ENCODE results near the gene CFAP45. TPM values are rescaled to one million over a fixed set of nuclear protein-coding genes. Genes with fewer than 3 reads are reported as not detected.

CFAP45 gene
- total RNA-seq, 2 donors from 2014 or later: 1.2 to 2.8 TPM

DNA sequence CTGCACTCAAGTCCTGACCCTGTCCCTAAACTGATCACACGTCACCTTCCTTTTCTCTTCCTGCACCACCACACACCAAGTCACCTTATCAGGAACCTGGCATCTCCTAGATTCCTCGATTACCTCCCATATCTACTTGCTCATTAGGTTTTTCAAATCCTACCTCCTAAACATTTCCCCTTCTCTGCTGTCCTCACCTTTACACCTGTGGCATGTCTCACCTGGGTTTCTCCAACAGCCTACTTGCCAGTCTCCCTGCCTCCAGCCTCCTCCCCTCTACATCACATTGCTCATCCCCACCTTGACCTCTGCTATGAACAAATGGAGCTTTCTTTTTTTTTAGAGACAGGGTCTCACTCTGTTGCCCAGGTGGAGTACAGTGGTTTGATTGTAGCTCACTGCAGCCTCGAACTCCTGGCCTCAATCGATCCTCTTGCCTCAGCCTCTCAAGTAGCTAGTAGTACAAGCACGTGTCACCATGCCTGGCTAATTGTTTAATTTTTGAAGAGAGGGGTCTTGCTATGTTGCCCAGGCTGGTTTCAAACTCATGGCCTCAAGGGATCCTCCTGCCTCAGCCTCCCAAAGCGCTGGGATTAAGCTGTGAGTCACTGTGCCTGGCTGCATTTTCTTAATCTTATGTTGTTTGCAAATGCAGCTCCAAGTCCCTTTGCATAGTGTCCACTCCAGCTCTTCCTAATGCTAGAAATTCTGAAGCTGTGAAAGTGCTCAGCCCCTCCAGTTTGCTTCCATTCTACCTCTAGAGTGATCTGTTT is 39.1 kb upstream of the CFAP45 start:
- no peak for ATAC-seq
- no peaks in the 10 kb centered on the region for H3K36me3 Mint-ChIP-seq
- H3K9me3 Mint-ChIP-seq: no peaks in the 10 kb centered on the region
- DNase-seq (ENCODE audit: low spot score in 2 of 2): no peak
- no peak overlapping the region for H3K27ac Mint-ChIP-seq

DNA sequence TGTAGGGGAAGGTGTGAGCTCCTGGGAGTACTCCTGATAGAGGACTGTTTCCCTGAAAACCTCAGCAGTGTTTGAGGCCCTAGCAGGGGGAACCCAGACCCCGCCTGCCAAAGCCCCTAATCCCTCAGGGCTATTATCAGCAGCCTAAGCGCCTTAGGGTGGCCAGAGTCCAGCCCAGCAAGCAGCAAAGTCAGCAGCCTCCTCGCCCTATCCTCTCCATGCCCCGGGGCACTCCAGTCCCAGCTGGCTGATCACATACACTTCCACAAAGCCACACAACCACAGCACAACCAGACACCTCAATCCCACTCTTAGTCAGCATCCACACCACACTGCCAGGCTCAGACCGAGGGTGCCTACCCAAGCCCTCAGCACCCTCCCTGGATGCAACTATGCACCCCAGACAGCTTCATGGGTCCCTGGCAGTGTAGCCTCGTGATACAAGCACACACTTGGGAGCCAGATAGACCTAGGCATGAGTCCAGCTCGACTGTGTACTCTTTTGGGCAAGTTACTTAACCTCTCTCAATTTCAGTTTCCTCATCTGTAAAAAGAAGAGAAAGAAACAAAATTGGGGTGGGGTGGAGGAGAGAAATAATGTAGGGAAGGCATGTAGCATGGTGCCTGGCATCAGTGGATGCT is 38.4 kb upstream of the CFAP45 start:
- no peak overlapping the region for H3K27ac Mint-ChIP-seq
- ATAC-seq (peak in 1 of 2 donors; percentile 52), DNase-seq (ENCODE audit: low spot score in 2 of 2) (no peak)
- H3K36me3 Mint-ChIP-seq: no peaks in the 10 kb centered on the region
- H3K9me3 Mint-ChIP-seq: no peaks in the 10 kb centered on the region

DNA sequence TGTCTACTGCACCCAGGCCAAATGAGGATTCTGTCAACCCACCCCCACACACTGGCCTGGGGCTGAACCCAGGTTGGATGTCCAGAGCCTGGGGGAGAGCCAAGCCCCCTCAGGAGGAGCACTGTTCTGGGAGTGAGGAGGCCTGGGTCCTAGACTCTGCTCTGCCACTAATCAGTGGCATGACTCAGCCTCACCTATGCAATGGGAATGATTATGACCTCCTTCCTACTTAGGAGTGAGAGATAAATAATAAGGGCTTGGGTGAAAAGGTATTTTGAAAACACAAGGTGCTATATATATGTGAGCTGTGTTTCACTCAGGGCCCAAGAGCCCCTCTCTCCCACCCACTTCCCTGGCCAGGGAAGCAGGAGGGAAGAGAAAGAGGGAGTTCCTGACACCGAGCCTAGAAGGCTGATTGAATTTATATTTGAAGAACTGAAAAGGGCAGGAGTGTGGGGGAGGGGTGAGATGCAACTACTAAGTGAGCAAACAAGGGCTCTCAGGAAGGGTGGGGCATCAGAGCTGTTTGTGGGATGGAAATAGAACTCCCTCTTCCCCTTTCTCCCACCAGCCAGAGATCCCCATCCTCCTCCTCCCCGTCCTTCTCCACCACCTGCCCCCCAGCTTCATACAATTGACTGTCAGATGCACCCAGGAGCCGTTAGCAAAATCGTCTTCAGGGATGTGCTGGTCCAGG is 37.2 kb upstream of the CFAP45 start:
- Mint-ChIP-seq H3K9me3 (no peaks in the 10 kb centered on the region), H3K36me3 (no peaks in the 10 kb centered on the region), H3K27ac (no peak overlapping the region)
- no peak for ATAC-seq
- DNase-seq (ENCODE audit: low spot score in 2 of 2): no peak

DNA sequence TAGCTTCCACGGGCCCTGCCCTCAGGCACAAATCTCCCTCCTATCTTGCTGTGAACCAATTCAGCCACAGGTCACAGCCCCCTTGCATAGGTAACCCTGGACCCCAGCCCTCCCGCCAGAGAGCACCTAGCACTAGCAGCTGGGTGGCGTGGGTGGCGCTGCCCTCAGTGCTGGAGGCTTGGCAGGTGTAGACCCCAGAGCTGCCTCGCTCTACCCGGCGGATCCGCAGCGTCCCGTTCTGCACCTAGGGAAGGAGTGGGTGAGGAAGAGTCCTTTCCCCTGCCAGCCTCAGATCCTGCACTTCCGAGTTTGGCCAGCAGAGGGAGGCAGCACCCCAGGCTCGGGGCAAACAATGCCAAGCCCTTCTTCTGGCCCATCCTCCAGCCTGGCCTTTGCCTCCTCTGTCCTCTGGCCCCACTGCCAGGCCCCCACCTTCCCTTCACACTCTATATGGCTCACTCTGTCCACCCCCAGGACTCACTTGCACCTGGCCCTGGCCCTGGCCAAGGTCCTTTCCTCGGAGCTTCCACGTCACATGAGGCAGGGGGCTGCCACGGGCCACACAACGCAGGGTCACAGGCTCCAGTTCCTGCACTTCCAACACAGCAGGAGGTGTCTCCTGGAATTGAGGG is 36.4 kb upstream of the CFAP45 start:
- ATAC-seq (peak; percentile 79 to 86), DNase-seq (ENCODE audit: low spot score in 2 of 2) (peak; percentile 81 to 97)
- no peak overlapping the region for H3K27ac Mint-ChIP-seq
- no peaks in the 10 kb centered on the region for H3K9me3 Mint-ChIP-seq
- no peaks in the 10 kb centered on the region for H3K36me3 Mint-ChIP-seq

DNA sequence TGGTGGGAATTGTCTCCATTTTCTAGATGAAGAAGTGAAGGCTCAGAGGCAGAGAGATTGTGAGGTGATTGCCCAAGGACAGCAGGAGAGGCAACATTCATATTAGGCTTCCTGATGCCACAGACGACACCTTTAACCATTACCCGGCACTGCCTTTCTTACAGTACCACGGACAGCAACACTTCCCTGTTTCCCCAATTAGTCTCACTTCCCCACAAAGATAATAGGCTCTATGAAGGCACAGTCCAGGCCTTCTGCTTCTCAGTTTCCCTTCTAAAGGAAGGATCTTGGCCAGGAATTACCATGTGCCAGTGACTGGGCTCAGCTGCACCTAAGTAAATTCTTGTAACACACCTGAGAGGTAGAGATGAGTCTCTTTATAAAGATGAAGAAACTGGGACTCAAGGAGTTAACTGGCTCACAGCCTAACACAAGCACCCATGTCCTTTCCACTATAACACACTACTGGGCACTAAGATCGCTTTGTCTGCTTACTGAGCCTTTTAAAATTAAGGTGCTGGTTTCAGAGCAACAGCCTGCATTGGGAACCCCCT is 35.8 kb upstream of the CFAP45 start:
- Mint-ChIP-seq H3K27ac (no peak overlapping the region), H3K36me3 (no peaks in the 10 kb centered on the region), H3K9me3 (no peaks in the 10 kb centered on the region)
- no peak for ATAC-seq
- no peak for DNase-seq (ENCODE audit: low spot score in 2 of 2)

DNA sequence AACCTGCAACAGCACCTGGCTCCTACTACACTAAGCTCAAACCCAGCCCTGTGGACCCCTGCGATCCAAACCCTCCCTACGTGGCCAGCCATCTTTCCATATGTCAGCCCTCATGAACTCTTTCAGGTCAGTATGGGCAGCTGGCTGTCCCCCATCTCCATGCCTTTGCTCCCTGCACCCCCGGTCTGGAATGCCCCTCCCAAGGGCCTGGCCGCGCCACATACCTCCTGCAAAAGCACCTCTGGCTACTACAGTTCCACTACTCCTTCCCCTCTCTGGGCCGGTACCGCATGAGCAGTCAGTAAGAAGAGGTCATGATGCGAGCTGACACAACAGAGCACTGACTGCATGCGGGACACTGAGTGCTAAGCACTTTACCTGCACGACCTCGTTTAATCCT is 35.3 kb upstream of the CFAP45 start:
- H3K9me3 Mint-ChIP-seq: no peaks in the 10 kb centered on the region
- DNase-seq (ENCODE audit: low spot score in 2 of 2) (no peak), ATAC-seq (no peak)
- H3K36me3 Mint-ChIP-seq: no peaks in the 10 kb centered on the region
- H3K27ac Mint-ChIP-seq: no peak overlapping the region

DNA sequence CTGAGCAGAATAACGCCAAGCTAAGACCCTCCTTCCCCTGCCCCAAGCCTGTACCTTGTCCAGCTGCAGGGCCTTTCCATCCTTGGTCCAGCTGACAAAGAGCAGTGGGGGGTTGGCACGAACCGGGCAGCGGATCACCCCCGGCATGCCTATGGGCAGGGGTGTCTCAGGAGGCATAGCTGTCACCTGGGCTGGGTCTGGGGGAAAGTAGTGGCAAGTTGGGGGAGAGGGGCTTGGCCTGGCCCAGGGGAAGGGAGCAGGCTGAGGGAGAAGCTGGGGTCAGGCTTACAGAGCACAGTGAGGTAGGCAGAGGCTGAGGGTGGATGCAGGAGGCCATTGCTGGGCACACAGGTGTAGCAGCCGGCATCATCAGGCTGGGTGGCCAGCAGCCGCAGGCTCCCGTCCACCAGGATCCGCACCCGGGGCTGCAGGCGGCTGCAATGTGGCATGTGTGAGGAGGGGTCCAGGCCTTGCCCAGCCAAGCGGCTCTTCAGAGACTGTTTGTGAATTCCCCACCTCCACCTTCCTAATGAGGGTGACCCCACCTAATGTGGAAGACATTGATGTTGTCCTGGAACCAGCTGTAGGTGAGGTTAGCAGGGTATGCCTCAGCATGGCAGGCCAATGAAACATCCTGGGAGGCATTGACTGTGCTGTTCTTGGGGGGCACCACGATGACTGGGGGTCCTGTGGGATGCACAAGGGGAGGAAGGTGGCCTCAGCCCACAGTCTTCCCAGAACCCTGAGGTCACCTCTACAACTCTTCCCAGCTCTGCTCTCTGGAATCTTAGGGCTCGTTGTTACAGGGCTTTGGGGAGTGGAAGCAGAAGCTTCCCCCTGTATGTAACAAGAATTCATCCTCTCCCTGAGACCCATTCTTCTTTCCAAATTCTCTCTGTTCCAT is 34.4 kb upstream of the CFAP45 start:
- Mint-ChIP-seq H3K36me3 (no peaks in the 10 kb centered on the region), H3K27ac (no peak overlapping the region), H3K9me3 (no peaks in the 10 kb centered on the region)
- DNase-seq (ENCODE audit: low spot score in 2 of 2) (no peak), ATAC-seq (no peak)

DNA sequence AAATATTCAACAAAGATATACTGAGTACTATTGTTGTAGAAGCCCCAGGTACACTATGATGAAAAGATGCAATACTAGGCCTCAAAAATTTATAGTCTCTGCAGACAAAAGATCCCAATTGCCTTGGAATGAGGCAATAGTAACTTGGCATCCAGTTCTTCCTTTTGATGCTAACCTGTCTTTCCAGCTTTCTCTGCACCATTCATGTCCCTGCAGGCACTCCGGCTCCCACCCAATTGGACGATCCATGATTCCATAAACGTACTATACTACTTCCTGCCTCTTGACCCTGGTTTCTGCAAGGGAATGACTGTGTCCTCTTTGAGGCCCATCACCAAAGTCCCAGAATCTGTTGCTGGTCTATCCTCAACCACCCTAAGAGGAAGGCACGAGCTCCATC is 33.4 kb upstream of the CFAP45 start:
- DNase-seq (ENCODE audit: low spot score in 2 of 2) (no peak), ATAC-seq (no peak)
- H3K9me3 Mint-ChIP-seq: no peaks in the 10 kb centered on the region
- no peak overlapping the region for H3K27ac Mint-ChIP-seq
- no peaks in the 10 kb centered on the region for H3K36me3 Mint-ChIP-seq

DNA sequence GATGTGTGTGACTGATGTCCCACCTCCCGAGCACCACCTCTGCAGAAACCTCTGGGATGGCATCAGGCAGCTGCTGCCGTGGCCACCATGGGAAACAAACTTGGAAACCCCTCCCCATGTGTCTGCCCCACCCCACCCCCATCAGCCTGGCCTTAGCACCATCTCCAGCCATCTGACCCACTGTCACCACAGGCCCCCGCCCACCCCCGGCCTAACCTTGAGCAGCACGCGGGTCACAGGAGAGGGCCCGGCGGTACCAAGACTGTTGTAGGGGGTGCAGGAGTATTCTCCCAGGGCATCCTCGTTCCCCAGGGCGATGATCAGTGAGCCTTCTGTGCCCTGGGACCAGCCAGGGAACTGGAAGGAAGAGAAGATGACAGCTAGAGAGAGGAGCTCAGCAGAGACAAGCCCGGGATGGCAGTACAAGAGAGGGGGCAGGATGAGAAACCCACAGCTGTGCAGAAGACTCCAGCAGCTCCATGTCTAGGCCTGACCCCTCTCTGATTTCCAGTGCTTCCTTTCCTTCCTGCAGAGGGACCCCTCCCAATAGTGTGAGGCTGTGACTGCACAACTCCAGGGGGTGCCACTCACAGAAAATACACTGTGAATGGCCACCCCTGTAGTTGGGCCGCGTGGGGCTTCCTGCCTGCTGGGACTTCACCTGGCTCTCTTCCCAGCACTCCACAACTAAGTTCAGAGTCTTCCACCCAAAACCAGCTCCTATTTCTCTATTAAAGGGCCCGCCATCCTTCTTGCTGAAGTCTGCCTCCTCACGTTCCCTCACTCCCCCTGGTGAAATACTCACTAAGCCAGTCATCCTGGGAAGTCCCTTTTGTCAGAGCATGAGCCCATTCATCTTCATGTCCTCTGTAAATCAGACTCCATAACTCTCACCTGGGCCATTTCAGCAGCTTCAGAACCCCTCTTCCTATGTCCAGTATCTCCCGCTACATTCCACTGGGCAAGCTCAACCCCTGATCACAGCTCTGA is 32.6 kb upstream of the CFAP45 start:
- no peaks in the 10 kb centered on the region for H3K36me3 Mint-ChIP-seq
- ATAC-seq (no peak), DNase-seq (ENCODE audit: low spot score in 2 of 2) (no peak)
- no peak overlapping the region for H3K27ac Mint-ChIP-seq
- no peaks in the 10 kb centered on the region for H3K9me3 Mint-ChIP-seq

DNA sequence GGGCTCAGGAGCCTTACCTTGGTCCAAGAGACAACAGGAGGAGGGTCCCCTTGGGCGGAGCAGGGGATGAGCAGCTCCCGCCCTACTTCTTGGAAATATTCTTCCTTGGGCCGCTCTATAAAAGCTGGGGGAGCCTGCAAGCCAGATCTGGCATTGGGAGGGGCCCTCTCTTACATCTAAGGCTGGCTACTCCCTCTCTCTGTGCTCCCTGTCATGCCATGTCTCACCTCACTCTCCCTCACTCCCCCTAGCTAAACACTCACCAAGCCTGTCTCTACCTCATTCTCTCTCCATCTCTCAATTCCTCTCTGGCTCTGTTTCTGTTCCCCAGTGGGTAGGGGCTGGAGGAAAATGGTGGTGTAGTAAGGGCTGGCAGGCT is 31.8 kb upstream of the CFAP45 start:
- Mint-ChIP-seq H3K36me3 (no peaks in the 10 kb centered on the region), H3K9me3 (no peaks in the 10 kb centered on the region), H3K27ac (no peak overlapping the region)
- ATAC-seq: no peak
- DNase-seq (ENCODE audit: low spot score in 2 of 2): no peak

DNA sequence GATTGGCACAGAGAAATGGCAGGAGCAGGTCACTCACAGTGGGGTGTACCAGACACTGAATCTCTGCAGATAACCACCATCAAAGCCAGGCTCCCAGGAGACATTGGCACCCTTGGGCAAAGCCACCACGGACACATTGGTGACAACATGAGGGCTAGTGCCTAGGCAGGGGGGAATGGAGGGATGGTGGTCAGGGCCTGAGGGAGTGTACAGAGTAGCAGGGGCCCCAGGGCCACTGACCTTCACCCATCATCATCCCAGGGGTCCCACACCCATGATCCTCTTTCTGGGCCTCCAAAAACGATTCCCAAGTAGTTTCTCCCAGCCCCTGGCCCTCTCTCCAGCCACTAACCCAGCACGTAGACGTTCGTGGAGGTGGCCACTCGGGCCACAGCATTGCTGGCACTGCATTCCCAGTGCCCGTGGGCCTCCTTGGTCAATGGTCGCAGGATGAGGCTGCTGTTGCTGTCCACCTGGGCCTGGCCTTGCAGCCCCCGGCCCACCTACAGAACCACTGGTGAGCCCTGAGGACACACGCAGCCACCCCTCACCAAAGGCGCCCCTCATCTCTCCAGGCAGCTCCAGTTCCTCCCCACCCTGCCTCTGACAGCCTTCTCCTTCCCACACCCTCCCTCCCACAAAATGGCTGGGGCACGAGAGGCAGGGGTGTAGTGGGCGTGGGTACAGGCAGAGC is 31.3 kb upstream of the CFAP45 start:
- H3K36me3 Mint-ChIP-seq: no peaks in the 10 kb centered on the region
- no peak overlapping the region for H3K27ac Mint-ChIP-seq
- H3K9me3 Mint-ChIP-seq: no peaks in the 10 kb centered on the region
- ATAC-seq (no peak), DNase-seq (ENCODE audit: low spot score in 2 of 2) (no peak)

DNA sequence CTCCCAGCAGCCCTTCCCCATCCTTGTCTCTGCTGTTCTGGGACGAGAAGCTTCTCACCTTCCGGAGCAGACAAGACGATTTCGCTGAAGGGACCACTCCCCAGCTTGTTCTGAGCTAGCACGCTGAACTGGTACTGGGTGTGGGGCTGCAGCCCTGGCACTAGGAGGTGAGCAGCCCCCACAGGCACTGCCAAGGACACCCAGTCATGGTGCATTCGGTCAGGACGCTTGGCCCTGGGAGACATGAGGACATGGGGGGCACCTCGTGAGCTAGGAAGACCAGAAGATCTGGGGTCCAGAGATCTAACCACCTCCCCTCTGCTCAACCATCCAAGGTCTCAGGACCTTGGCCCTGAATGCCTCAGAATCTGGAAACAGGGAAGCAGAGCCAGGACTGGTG is 30.7 kb upstream of the CFAP45 start:
- Mint-ChIP-seq H3K36me3 (no peaks in the 10 kb centered on the region), H3K27ac (no peak overlapping the region), H3K9me3 (no peaks in the 10 kb centered on the region)
- no peak for DNase-seq (ENCODE audit: low spot score in 2 of 2)
- ATAC-seq: no peak

DNA sequence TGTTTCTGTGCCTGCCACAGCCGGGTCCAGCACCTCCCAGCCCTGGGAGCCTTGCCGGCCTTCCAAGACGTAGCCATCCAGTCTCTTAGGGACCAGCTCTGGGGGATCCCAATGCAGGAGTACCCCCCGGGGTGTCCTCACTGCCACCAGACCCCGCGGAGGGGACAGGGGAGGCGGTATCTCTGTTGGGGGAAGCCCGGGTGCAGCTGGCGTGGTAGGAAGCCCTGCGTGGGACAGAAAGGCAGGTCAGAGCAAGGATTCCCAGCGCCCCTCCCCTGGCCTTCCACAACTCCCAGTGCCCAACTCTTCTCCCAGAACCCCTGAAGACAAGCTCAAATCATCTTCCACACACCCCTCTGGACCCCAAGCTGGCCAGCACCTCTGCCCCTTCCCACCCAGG is 30.3 kb upstream of the CFAP45 start:
- H3K27ac Mint-ChIP-seq: no peak overlapping the region
- no peaks in the 10 kb centered on the region for H3K9me3 Mint-ChIP-seq
- peaks cover 2 to 4% of the 10 kb centered on the region in 2 donors for H3K36me3 Mint-ChIP-seq
- DNase-seq (ENCODE audit: low spot score in 2 of 2) (no peak), ATAC-seq (no peak)

DNA sequence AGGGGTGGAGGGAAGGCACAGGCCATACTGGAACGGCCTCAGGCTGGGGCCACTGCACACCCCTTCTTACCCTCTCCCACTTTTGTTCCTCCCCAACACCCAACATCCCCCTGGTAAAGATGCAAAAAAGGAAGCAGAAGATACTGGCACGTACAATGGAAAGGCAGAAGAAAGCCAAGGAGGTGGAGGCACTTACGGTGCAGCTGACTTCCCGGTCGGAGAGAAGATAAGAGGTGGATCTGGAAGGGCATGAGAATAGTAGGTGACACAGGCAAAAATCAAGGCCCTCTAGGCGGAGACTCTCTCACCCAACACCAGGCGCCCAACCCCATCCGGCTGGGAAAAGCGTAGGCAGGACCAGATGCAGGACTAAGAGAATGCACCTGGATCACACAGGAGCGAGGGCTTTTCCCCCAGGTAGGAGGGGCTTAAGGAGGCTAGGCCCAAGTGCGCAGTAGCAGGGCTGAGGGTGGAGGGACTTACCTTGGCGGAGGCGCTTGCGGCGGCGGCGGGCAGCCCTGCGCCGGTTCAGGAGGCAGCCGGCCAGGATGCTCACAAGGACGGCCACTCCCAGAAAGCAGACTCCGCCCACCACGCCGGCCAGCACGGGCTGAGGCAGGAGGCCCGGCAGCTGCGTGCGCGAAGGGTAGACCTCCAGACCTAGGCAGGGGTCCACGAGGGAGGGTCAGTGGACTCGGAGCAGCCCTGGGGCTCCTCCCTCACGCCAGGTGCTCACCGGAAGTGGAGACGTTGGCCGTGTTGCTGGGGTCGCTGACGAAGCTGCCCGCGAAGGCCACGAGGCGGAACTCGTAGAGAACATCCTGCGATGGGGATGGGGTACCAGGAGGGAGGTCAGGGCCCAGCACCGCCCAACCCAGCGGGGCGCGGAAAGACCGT is 29.4 kb upstream of the CFAP45 start:
- ATAC-seq: no peak
- no peak for DNase-seq (ENCODE audit: low spot score in 2 of 2)
- Mint-ChIP-seq H3K27ac (no peak overlapping the region), H3K36me3 (peaks cover 5 to 8% of the 10 kb centered on the region in 2 donors), H3K9me3 (no peaks in the 10 kb centered on the region)

Data from activated naive CD4-positive, alpha-beta T cell treated with anti-CD3 and anti-CD28 coated beads, Interleukin-2, amount 50 U/mL, for 72 hours (primary cell).